SK-N-SH (cell line): ENCODE results near the gene TSSK3. TPM values are rescaled to one million over a fixed set of nuclear protein-coding genes. Genes with fewer than 3 reads are reported as not detected.

ENCODE experiments used
- CTCF ChIA-PET: fragments of 300-600, 350-600 bp; formaldehyde crosslinking; extraction: SDS; loops from one replicate; lab custom pipeline; 2021; lab: Yijun Ruan, JAX
- POLR2A ChIA-PET: fragments of 350-600 bp; sonication (Branson Sonifier 250); formaldehyde crosslinking; extraction: SDS; loops from one replicate; lab custom pipeline; 2020; ENCODE audit warnings: antibody characterized with exemption, inconsistent platforms; lab: Yijun Ruan, JAX
- DNase-seq: peaks from one replicate; pipeline ENCODE4 v3.0.0; 2012
- H2AFZ ChIP-seq: fragments of 200-600 bp; sonication (generic); 2 replicates; pipeline ENCODE4 v1.8.1; 2016; ENCODE audit warnings: antibody characterized with exemption, mild to moderate bottlenecking, low read depth
- H3F3A ChIP-seq: fragments of 200-600 bp; sonication (generic); replicated peaks from 2 replicates; pipeline ENCODE3; 2016; ENCODE audit warnings: antibody characterized with exemption, mild to moderate bottlenecking; ENCODE audit not compliant: insufficient read depth
- H3K27ac ChIP-seq, 2 experiments: fragments of 200-500 bp in 1 of 2; fragments of 200-600 bp in 1 of 2; sonication (Bioruptor generic) in 1 of 2; sonication (generic), shearing (Covaris generic) in 1 of 2; 2 replicates each; pipeline versions ENCODE4 v1.5.1 to v1.6.1; 2014 to 2016; ENCODE audit warnings: low read depth in 2 of 2, inconsistent platforms in 1 of 2, low read length in 1 of 2, mild to moderate bottlenecking in 1 of 2, mixed read lengths in 1 of 2
- H3K27me3 ChIP-seq: fragments of 200-600 bp; sonication (generic), shearing (Covaris generic); 2 replicates; pipeline ENCODE4 v1.6.1; 2016; ENCODE audit warnings: mixed run types; ENCODE audit not compliant: insufficient read depth
- H3K36me3 ChIP-seq, 2 experiments: fragments of 200-500 bp in 1 of 2; fragments of 200-600 bp in 1 of 2; sonication (Bioruptor generic) in 1 of 2; sonication (generic) in 1 of 2; replicated peaks in 1 of 2; 2 replicates each; pipeline versions ENCODE3 to v1.5.1; 2014 to 2016; ENCODE audit warnings: low read length in 1 of 2, mild to moderate bottlenecking in 1 of 2; ENCODE audit not compliant: insufficient read depth in 2 of 2, control insufficient read depth in 1 of 2
- H3K4me1 ChIP-seq, 2 experiments: fragments of 200-500 bp in 1 of 2; fragments of 200-600 bp in 1 of 2; sonication (Bioruptor generic) in 1 of 2; sonication (generic), shearing (Covaris generic) in 1 of 2; 2 replicates each; pipeline versions ENCODE4 v1.5.1 to v1.6.1; 2014 to 2016; ENCODE audit warnings: low read depth in 1 of 2, low read length in 1 of 2, mixed run types in 1 of 2; ENCODE audit not compliant: insufficient read depth in 2 of 2, control insufficient read depth in 1 of 2
- H3K4me2 ChIP-seq: fragments of 200-600 bp; sonication (generic), shearing (Covaris generic); 2 replicates; pipeline ENCODE4 v1.6.1; 2017; ENCODE audit warnings: mixed run types
- H3K4me3 ChIP-seq, 2 experiments: fragments of 200-500 bp in 1 of 2; fragments of 200-600 bp in 1 of 2; sonication (Bioruptor generic) in 1 of 2; sonication (generic), shearing (Covaris generic) in 1 of 2; 2 replicates each; pipeline versions ENCODE4 v1.5.1 to v1.8.1; 2014 to 2016; ENCODE audit warnings: low read depth in 2 of 2, inconsistent platforms in 1 of 2, low read length in 1 of 2, mild to moderate bottlenecking in 1 of 2, mixed read lengths in 1 of 2, moderate library complexity in 1 of 2
- H3K79me2 ChIP-seq: fragments of 200-600 bp; sonication (generic); 2 replicates; pipeline ENCODE4 v1.8.1; 2017; ENCODE audit warnings: mild to moderate bottlenecking; ENCODE audit not compliant: insufficient read depth
- H3K9ac ChIP-seq: fragments of 200-600 bp; sonication (generic); 2 replicates; pipeline ENCODE4 v1.6.1; 2017; ENCODE audit warnings: mixed run types
- H3K9me2 ChIP-seq: fragments of 200-600 bp; sonication (generic); 2 replicates; pipeline ENCODE4 v1.6.1; 2017; ENCODE audit warnings: mixed run types
- H3K9me3 ChIP-seq: fragments of 200-600 bp; sonication (generic); 2 replicates; pipeline ENCODE4 v1.6.1; 2017; ENCODE audit warnings: mixed run types, mild to moderate bottlenecking, moderate library complexity
- H4K20me1 ChIP-seq: fragments of 200-600 bp; sonication (generic); 2 replicates; pipeline ENCODE4 v1.6.1; 2017; ENCODE audit warnings: mild to moderate bottlenecking, mixed run types; ENCODE audit not compliant: insufficient read depth
- EP300 ChIP-seq, 2 experiments: IDR thresholded peaks; 2 replicates each; pipeline versions ENCODE4 v1.4.0 to v1.6.1; 2012; ENCODE audit warnings: borderline replicate concordance in 1 of 2, low read depth in 1 of 2, low read length in 1 of 2
- FOXJ3 ChIP-seq: sonication (generic); formaldehyde crosslinking; IDR thresholded peaks from 2 replicates; pipeline ENCODE4 v1.5.1; 2020; ENCODE audit warnings: mild to moderate bottlenecking, missing genetic modification reagents
- FOXM1 ChIP-seq: IDR thresholded peaks from 2 replicates; pipeline ENCODE4 v1.4.0; 2012; ENCODE audit warnings: low read depth, mild to moderate bottlenecking
- GABPA ChIP-seq: IDR thresholded peaks from 2 replicates; pipeline ENCODE4 v1.4.0; 2012; ENCODE audit warnings: low read depth, mild to moderate bottlenecking
- GATA2 ChIP-seq: sonication (generic); formaldehyde crosslinking; IDR thresholded peaks from 2 replicates; pipeline ENCODE4 v1.5.0; 2020; ENCODE audit warnings: mild to moderate bottlenecking, missing genetic modification reagents
- MEF2A ChIP-seq: IDR thresholded peaks from 2 replicates; pipeline ENCODE4 v1.4.0; 2012; ENCODE audit warnings: low read depth, borderline replicate concordance
- MXI1 ChIP-seq: IDR thresholded peaks from 2 replicates; pipeline ENCODE4 v1.6.1; 2012; ENCODE audit warnings: mild to moderate bottlenecking, low read depth, low read length, improper control_type of control experiment
- NFIC ChIP-seq: IDR thresholded peaks from 2 replicates; pipeline ENCODE4 v1.4.0; 2012; ENCODE audit warnings: borderline replicate concordance
- NRF1 ChIP-seq: IDR thresholded peaks from 2 replicates; pipeline ENCODE4 v1.6.1; 2012; ENCODE audit warnings: low read depth, mild to moderate bottlenecking, low read length
- PBX3 ChIP-seq: IDR thresholded peaks from 2 replicates; pipeline ENCODE4; 2012
- POLR2AphosphoS5 ChIP-seq: IDR thresholded peaks from 2 replicates; pipeline ENCODE4 v1.6.1; 2012; ENCODE audit warnings: low read depth, low read length
- RXRA ChIP-seq: IDR thresholded peaks from 2 replicates; pipeline ENCODE4 v1.4.0; 2012; ENCODE audit warnings: low read depth, mild to moderate bottlenecking, borderline replicate concordance
- SIN3A ChIP-seq: IDR thresholded peaks from 2 replicates; pipeline ENCODE4 v1.6.1; 2012; ENCODE audit warnings: low read depth, mild to moderate bottlenecking, low read length, moderate library complexity, borderline replicate concordance
- SMC3 ChIP-seq: IDR thresholded peaks from 2 replicates; pipeline ENCODE4 v1.6.1; 2012; ENCODE audit warnings: low read depth, low read length, improper control_type of control experiment
- USF1 ChIP-seq: IDR thresholded peaks from 2 replicates; pipeline ENCODE4 v1.4.0; 2012; ENCODE audit warnings: low read depth, borderline replicate concordance
- USF2 ChIP-seq: fragments of 150-350 bp; IDR thresholded peaks from 2 replicates; pipeline ENCODE4 v1.6.1; 2017; ENCODE audit warnings: antibody characterized with exemption, low read length, low read depth, borderline replicate concordance
- YY1 ChIP-seq: IDR thresholded peaks from 2 replicates; pipeline ENCODE4 v1.4.0; 2012; ENCODE audit warnings: low read depth, mild to moderate bottlenecking
- WGBS: methylation state at CpG from one replicate; pipeline ENCODE4 v1.1.6; 2017; ENCODE audit warnings: low lambda C conversion rate; 5-methylcytosine and 5-hydroxymethylcytosine counted together
- polyA plus RNA-seq, 3 experiments: library from polyadenylated mRNA; depleted of rRNA; stranded (reverse); fragments of >200 nt; gene quantifications; 2 replicates each; pipeline ENCODE4 v1.2.3, GENCODE V29; 2012
- TF ChIP-seq, protein P1 (sequence below): IDR thresholded peaks from 2 replicates; pipeline ENCODE4 v1.6.1; 2012; ENCODE audit warnings: mild to moderate bottlenecking, low read depth, low read length, moderate library complexity
- TF ChIP-seq, protein P2 (sequence below): IDR thresholded peaks from 2 replicates; pipeline ENCODE4 v1.4.0; 2012; ENCODE audit warnings: low read depth
- TF ChIP-seq, protein P3 (sequence below): fragments of 150-350 bp; IDR thresholded peaks from 2 replicates; pipeline ENCODE4 v1.6.1; 2016; ENCODE audit warnings: mild to moderate bottlenecking, low read depth, low read length

TSSK3 gene
- polyA plus RNA-seq, 1 of the 3 experiments (the other 2 are of a cell fraction), result 0.28 TPM

- TF ChIP-seq NFIC (no peak), SIN3A (no peak), MEF2A (no peak), PBX3 (no peak), YY1 (no peak), GATA2 (CRISPR knock-in tag) (no peak), FOXM1 (no peak), POLR2AphosphoS5 (no peak), RXRA (no peak), SMC3 (no peak)
- TF ChIP-seq, protein P1, sequence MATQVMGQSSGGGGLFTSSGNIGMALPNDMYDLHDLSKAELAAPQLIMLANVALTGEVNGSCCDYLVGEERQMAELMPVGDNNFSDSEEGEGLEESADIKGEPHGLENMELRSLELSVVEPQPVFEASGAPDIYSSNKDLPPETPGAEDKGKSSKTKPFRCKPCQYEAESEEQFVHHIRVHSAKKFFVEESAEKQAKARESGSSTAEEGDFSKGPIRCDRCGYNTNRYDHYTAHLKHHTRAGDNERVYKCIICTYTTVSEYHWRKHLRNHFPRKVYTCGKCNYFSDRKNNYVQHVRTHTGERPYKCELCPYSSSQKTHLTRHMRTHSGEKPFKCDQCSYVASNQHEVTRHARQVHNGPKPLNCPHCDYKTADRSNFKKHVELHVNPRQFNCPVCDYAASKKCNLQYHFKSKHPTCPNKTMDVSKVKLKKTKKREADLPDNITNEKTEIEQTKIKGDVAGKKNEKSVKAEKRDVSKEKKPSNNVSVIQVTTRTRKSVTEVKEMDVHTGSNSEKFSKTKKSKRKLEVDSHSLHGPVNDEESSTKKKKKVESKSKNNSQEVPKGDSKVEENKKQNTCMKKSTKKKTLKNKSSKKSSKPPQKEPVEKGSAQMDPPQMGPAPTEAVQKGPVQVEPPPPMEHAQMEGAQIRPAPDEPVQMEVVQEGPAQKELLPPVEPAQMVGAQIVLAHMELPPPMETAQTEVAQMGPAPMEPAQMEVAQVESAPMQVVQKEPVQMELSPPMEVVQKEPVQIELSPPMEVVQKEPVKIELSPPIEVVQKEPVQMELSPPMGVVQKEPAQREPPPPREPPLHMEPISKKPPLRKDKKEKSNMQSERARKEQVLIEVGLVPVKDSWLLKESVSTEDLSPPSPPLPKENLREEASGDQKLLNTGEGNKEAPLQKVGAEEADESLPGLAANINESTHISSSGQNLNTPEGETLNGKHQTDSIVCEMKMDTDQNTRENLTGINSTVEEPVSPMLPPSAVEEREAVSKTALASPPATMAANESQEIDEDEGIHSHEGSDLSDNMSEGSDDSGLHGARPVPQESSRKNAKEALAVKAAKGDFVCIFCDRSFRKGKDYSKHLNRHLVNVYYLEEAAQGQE, result no peak
- Histone ChIP-seq H3K4me3 (no peak overlapping the region), H3K9ac (no peak overlapping the region), H3K9me2 (no peaks in the 10 kb centered on the region), H3K36me3 (peaks cover 7 to 47% of the 10 kb centered on the region in 2 experiments), H3K27me3 (no peaks in the 10 kb centered on the region), H3K79me2 (no peaks in the 10 kb centered on the region), H2AFZ (no peak overlapping the region), H3K27ac (no peak overlapping the region), H3K4me2 (no peak overlapping the region), H3K4me1 (no peaks in the 10 kb centered on the region), H4K20me1 (no peaks in the 10 kb centered on the region), H3F3A (peaks cover 6% of the 10 kb centered on the region), H3K9me3 (no peaks in the 10 kb centered on the region)
- CTCF ChIA-PET, result no interaction called here
- WGBS, result 96% methylated on average over 4 of the region's 12 CpGs
- POLR2A ChIA-PET, result no interaction called here
- DNase-seq, result no peak
Measured at GRCh38 chr1:32363713-32364112, 1.4 kb downstream of the TSSK3 start.

- ChIA-PET POLR2A (no interaction called here), CTCF (no interaction called here)
- 80% methylated on average over 3 of the region's 5 CpGs for WGBS
- TF ChIP-seq USF1 (no peak), USF2 (no peak), NRF1 (no peak), YY1 (no peak), EP300 (IDR thresholded peaks at IDR 0.05; ENCODE audit: borderline replicate concordance in 1 of 2, low read depth in 1 of 2, low read length in 1 of 2) (no peak), GABPA (no peak), FOXJ3 (CRISPR knock-in tag) (no peak), MXI1 (no peak)
- TF ChIP-seq, protein P2, sequence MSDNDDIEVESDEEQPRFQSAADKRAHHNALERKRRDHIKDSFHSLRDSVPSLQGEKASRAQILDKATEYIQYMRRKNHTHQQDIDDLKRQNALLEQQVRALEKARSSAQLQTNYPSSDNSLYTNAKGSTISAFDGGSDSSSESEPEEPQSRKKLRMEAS, result no peak
- TF ChIP-seq, protein P3, sequence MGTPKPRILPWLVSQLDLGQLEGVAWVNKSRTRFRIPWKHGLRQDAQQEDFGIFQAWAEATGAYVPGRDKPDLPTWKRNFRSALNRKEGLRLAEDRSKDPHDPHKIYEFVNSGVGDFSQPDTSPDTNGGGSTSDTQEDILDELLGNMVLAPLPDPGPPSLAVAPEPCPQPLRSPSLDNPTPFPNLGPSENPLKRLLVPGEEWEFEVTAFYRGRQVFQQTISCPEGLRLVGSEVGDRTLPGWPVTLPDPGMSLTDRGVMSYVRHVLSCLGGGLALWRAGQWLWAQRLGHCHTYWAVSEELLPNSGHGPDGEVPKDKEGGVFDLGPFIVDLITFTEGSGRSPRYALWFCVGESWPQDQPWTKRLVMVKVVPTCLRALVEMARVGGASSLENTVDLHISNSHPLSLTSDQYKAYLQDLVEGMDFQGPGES, result no peak
Measured at GRCh38 chr1:32364836-32365235, 2.5 kb downstream of the TSSK3 start.

More at GRCh38 chr1:32364836-32365235, 2.5 kb downstream of the TSSK3 start:
- H3K27me3 ChIP-seq, result no peaks in the 10 kb centered on the region
- H3K27ac ChIP-seq, result no peak overlapping the region
- H3K9ac ChIP-seq, result no peak overlapping the region
- no peak overlapping the region for H2AFZ ChIP-seq
- H3K4me3 ChIP-seq, result no peak overlapping the region
- no peaks in the 10 kb centered on the region for H4K20me1 ChIP-seq
- no peaks in the 10 kb centered on the region for H3K9me3 ChIP-seq
- no peaks in the 10 kb centered on the region for H3K4me1 ChIP-seq
- no peaks in the 10 kb centered on the region for H3K79me2 ChIP-seq
- H3F3A ChIP-seq, result peaks cover 6% of the 10 kb centered on the region
- H3K4me2 ChIP-seq, result no peak overlapping the region
- peaks cover 13 to 47% of the 10 kb centered on the region in 2 experiments for H3K36me3 ChIP-seq
- no peaks in the 10 kb centered on the region for H3K9me2 ChIP-seq
- DNase-seq, result no peak
